T47D (cell line): Measurements from ENCODE around the gene RFX5.

Source experiments
- DNase-seq, 2 experiments: peaks; one replicate each; pipeline versions ENCODE4 v3.0.0 to v3.0.0-alpha.2; 2011 to 2012; ENCODE audit warnings: low read depth in 1 of 2, low spot score in 1 of 2
- JUND ChIP-seq: IDR thresholded peaks from 2 replicates; pipeline ENCODE4 v1.6.1; 2012; ENCODE audit warnings: low read depth
- in situ Hi-C: cut with HindIII; loops from 2 replicates; pipeline ENCODE4 v1.10.0; 2016; ENCODE audit warnings: low sequenced_read_pairs, low pct_unique_long_range_greater_than_20kb

Gene RFX5

DNA sequence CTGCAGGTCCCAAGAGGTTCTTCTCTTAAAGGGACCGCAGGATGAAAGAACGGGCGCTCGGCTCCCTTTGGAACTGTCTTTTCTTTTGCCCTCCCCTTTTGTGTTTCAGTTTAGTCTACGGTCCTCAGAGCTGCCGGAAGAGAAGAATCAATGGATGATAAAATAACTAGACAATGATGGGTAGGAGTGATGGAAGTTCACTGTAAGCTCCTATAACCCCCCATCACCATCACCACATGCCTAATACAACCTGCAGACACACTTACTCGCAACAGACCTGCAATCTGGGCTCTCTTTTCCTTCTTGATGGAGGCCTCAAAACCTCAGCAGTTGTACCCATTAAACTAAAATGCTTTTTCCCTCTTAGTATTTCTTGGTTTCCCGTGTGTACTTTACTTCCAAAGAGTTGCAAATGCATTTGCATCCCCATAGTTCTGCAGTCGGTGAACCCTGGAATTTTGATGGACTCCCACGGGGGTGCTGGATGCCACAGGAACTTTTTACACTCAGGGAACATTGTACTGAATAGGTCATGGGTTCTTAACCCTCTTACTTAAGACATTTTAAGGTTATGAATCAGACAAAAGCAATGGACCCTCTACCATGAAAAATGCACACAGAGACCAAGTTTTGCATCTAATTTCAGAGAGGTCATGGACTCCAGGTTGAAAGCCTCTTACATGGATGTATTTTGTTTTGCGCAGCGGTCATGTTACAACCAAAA is 633 bp upstream of the RFX5 start:
- in situ Hi-C loops: no loop called here
- no peak for DNase-seq
- no peak for TF ChIP-seq JUND

DNA sequence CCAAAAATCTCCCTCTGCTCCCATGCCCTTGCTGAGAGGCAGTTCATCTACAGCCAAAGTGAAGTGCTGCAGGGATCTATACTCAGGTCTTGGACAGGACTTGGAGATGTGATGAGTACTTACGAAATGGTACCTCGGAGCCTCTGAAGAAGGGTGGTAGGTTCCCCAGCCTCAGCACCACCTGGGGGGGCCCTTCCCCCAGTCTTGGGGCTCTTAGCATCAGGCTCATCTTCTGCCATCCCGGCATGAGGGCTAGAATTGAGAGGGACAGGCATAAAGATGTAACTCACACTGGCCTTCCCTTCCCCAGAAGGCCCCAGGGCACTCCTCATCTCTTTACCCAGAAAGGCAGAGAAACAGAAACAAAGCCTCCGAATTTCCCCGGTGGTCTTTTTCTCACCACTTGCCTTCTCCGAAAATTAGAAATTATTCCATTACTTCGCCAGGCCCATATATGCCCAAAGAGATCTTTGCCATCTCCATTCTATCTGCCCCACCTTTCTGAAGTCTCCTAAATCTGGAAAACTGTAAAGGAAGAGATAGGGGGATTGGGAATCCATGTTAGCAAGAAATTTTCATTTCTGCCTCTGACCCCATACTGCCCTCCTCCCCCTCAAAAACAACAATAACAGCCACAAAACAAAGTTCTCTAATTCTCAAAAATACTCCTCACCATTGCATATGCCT is 827 bp downstream of the RFX5 start:
- in situ Hi-C loops: no loop called here
- DNase-seq: no peak
- TF ChIP-seq JUND: no peak

DNA sequence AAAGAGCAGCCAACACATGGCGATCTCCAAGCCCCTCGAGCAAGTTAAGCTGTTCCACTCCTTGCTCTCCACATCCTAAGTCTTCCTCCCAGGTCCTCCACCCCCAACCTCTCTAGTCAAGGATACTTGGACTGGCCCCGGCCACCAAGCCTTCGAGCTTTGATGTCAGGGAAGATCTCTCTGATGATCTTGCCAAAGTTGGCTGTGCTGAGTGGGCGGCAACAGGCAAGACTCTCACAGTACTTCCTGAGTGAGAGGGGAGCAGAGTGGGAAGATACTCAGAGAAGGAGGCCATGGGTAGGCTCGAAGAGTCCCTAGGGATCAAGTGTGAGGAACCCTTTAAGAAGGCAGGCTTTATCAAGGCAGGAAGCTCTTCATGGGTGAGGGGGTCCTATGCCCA is 2.8 kb downstream of the RFX5 start:
- in situ Hi-C loops: no loop called here
- DNase-seq: no peak
- no peak for TF ChIP-seq JUND

DNA sequence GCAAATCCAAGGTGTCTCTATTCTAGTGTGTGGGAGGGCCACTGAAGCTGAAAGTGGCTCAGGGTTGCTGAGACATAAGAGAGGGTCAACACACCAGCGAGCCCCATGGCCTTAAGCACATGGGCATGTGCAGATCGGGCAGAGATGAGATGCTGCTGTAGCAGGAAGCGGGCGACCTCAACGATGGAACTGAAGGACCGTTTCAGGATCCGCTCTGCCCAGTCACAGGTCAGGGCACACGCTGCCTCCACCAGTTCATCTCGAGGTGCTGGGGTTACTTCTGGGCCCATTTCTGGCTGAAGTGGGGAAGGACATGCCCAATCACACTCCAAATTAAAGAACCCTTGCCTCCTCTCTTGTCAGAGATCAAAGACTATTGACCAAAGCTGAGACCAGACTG is 3.5 kb downstream of the RFX5 start:
- DNase-seq: no peak
- in situ Hi-C loops: no loop called here
- no peak for TF ChIP-seq JUND

DNA sequence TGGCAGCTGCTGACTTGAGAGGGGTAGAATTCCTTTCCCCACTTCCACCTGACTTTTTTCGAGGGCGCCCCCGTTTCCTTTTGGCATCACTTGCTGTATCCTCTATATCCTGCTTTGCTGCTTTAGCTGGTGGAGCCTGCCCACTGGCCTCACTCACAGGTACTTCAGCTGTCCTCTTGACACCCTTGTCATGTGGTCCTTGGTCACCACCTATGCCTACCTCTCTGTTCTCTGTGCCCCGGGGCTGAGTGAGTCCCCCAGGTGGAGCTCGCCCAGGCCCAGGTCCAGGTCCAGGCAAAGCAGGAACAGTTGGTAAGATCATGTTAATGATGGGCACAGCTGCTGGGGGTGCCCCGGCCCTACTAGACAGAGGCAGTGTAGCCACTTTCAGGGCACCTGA is 4.5 kb downstream of the RFX5 start:
- in situ Hi-C loops: no loop called here
- no peak for DNase-seq
- TF ChIP-seq JUND: no peak

DNA sequence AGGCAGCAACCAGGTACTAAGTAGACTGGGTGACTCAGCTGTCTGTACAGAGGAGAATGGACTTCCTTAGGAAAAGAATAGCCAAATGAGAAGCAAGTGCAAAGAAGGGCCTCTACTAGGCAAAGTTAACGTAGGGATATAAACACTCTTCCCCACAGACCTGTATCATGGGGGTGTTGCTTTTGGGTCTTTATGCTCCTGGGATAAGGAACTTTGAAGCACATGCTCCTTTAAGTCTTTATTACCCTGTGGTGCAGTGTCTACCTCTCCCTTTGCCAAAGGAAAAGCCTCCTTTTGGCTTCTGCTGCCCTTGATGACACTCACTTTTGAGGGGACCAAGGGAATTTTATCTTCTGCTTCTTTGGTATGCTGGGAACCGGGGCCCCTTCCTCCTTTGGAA is 5.0 kb downstream of the RFX5 start:
- in situ Hi-C loops: no loop called here
- no peak for TF ChIP-seq JUND
- DNase-seq: no peak

DNA sequence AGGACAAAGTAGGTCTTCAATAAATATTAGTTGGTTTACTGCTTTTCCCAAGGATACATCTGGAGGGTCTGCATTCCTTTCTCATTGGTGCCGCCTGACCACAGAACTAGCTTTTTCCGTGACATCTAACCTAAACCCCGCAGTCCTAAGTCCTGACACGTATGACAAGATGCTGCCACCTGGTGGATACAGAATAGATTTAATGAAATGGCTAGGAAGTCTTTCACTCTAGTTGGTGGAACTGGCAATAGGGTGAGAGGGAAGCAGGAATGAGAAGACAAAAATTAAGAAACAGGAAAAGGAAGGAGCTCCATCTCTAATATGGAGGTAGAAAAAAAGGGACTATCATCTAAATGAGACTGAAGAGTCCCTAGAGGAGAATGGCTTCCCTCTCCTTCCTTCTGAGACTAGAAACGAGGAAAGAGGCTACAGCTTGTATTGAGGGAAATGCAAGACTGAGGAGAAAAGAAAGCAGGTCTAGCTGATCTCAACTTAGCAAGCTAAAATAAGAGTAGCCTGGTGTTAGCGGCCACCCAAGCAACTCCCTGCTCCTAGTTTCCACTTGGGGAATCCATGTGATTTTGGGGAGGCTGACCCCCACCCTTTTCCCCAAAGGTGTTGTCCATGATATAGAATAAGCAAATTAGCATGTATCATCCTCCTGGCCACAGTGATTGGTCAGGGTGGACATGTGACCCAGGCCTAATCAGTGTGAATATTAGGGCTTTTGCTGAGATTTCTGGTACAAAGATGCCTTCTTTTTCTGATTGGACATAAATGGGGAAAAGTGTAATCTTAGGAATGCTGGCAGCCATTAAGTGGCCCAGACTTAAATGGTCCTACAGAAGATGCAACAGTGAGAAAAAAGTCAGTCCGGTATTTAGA is 5.9 kb downstream of the RFX5 start:
- TF ChIP-seq JUND: no peak
- in situ Hi-C loops: no loop called here
- peak in 1 of 2 experiments; percentile 89 for DNase-seq

DNA sequence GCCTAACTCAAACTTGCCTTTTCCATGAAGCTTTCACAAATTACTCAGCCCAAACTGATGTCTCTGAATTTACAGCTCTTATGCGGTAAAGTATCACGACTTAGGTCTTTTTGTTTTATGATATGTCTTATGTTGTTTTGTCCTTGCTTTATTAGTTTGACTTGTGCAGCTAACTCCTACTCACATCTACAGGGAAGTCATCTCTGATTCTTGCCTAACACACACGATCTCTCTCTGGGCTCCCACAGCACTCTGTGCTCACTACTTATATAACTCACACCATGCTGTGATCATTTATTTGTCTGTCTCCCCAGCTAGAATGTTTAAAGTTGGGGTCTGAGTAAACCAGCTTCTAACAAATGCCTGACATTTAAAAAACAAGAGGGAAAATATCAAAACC is 10.5 kb downstream of the RFX5 start:
- in situ Hi-C loops: no loop called here
- TF ChIP-seq JUND: no peak
- DNase-seq: no peak

DNA sequence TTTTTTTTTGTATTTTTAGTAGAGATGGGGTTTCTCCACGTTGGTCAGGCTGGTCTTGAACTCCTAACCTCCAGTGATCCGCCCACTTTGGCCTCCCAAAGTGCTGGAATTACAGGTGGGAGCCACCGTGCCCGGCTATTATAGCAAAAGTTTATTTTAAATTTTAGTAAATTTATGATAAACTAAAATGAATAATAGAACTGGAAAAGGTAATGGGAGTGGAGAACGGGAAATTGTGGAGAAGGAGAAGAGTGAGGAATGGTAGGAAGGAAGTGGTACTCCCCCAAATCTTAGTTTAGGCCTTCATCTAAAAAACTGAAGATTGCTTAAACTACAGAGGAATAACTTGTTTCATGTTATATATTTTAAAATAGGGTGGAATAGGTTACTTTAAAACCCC is 12.2 kb downstream of the RFX5 start:
- in situ Hi-C loops: no loop called here
- DNase-seq: no peak
- TF ChIP-seq JUND: no peak

DNA sequence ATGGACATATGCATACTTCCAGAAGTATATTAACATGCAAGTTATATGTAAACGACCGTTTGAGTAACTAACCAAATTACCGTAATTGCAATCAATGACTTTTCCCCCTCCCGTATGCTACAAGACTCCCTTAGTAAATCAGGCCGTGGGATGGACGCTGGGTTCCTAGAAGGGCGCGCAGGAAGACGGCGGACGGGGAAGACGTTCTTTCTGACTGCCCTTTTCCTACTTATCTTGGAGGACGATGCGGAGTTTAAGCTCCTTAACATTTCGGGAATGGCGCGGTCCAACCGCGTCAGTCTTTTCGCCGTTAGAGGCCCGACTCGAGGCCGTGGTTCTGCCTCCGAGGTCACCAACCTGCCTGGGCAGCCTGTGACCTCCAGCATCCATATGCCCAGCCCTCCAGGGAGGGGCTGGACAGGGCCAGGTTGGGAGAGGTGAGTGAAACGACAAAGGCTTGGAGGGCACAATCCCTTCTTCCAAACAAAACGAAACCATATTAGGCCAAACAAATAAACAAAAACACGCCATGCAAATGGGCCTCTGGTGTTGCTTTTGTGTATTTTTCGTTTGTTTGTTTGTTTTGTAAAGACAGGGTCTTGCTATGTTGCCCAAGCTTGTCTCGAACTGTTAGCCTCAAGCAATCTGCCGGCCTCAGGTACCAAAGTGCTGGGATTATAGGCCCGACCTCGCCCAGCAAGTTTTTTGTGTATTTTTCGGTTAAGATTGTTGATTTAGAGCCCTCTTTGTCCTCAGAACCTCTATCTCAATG is 19.0 kb downstream of the RFX5 start:
- TF ChIP-seq JUND: no peak
- DNase-seq: peak in 1 of 2 experiments; percentile 47
- in situ Hi-C loops: no loop called here

DNA sequence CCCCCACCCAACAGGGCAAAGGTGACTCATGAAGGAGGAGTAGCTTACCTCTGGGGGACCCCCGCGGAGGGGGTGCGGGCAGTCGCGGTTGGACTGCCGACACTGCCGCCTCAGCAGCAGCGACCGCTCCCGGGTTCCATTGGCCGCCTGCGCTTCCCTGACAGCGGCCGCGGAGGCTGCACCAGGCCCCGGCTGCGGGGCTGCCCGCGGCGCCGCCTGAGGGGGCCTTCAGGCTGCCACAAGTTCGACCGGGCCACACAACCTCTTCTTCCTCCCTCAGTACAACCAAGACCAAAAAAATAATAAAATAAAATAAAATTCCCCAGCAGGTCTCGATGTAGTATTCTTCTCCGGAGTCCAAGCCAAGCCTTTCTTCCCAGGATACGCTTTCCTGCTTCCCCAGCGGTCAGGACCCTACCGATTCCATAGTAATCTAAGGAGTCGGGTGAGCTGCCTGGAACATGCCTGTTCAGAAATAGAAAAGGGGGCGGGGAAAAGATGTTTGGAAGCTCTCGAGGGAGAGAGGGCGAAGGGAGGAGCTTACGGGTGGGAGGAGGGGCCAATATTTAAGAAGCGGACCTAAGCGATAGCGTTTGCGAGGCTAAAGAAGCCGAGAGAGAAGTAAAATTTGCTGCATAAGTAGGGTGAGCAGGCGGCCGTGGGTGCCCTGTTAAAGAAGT is 19.7 kb downstream of the RFX5 start, which contains the start of gene PI4KB:
PI4KB (minus strand) TSS at position 194 of the 680 bp plus-strand sequence. CDS start 10,935 bp downstream, outside the sequence.
- in situ Hi-C loops: no loop called here
- DNase-seq: peak; percentile 98 to 100
- no peak for TF ChIP-seq JUND
